Measurements from ENCODE around the gene THSD7B.

DNA sequence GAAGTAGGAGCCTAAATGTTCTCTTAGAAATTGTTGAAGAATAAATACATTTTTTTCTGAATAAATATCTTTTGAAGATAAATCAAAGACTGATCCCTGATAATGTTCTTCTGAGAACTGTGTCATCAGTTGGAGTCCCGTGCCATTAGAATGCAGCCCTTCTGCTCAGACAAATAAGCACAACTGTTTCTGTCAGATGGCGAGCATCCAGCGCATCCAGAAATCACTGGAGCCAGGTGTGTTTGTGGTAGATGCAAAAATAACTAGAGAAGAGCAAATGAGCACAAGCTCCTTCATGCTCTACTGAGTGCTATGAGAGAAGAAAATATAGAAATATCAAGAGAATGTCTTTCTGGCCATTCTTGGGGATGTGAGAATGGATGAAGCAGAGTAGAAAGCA, 573.7 kb downstream of the THSD7B start:
- no peak for TF ChIP-seq YY1 (IDR thresholded peaks at IDR 0.05; ENCODE audit: insufficient read depth, insufficient read length)
- TF ChIP-seq ZNF274 (IDR thresholded peaks at IDR 0.05; ENCODE audit: low read depth, low read length): no peak
- no peak for TF ChIP-seq SUZ12 (IDR thresholded peaks at IDR 0.05; ENCODE audit: extremely low read depth, insufficient read depth, insufficient read length)
